ENCODE data around the gene SHISA7. TPM values are rescaled to one million over a fixed set of nuclear protein-coding genes. Genes with fewer than 3 reads are reported as not detected.

SHISA7 gene
- total and polyA plus RNA-seq, 7 donors, result 0.01 TPM; not detected in 6

DNA sequence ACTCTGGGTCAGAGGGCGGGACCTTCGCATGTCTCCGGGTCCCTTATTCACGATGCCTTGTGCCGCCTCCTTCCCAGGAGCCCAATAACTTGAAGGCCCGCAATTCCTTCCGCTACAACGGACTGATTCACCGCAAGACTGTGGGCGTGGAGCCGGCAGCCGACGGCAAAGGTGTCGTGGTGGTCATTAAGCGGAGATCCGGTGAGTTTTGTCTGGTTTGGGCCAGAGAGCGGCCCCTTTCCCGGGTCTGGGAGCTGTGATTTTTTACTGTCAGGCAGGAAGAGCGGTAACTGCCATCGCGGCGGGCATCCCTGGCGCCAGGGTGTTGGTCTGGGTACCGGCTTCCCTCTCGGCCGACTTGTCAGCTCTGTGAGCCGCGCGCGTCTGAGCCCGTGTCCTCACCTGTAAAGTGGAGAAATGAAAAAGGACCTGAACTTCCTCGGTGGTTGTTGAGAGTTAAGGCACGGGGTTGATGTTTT lies 56.6 kb downstream of the SHISA7 start:
- whole genome bisulfite sequencing, 3 donors, result 5 to 8% (median 5%) methylated on average over 33 of the region's 33 CpGs
- DNase-seq (no peak), ATAC-seq (no peak)
- H3K4me3 ChIP-seq, result peak overlapping the region; percentile 81
- no peaks in the 10 kb centered on the region for H3K9me3 ChIP-seq
- peak overlapping the region; percentile 86 for H3K27ac ChIP-seq
- H3K4me1 ChIP-seq, result peaks cover 32% of the 10 kb centered on the region
- peaks cover 8 to 50% of the 10 kb centered on the region in 2 donors for H3K36me3 ChIP-seq (ENCODE audit: insufficient read depth in 1 of 2, low read depth in 1 of 2)
- intact Hi-C loops (cut with DNase I), result loop anchor here (5.0 to 10.0 kb wide), 3 partner anchors 66 to 268 kb away; partner anchors contain the start of genes U2AF2 (in 1 of the 2) and ZNF784 (in 1 of the 2)
- TF ChIP-seq, protein P1, sequence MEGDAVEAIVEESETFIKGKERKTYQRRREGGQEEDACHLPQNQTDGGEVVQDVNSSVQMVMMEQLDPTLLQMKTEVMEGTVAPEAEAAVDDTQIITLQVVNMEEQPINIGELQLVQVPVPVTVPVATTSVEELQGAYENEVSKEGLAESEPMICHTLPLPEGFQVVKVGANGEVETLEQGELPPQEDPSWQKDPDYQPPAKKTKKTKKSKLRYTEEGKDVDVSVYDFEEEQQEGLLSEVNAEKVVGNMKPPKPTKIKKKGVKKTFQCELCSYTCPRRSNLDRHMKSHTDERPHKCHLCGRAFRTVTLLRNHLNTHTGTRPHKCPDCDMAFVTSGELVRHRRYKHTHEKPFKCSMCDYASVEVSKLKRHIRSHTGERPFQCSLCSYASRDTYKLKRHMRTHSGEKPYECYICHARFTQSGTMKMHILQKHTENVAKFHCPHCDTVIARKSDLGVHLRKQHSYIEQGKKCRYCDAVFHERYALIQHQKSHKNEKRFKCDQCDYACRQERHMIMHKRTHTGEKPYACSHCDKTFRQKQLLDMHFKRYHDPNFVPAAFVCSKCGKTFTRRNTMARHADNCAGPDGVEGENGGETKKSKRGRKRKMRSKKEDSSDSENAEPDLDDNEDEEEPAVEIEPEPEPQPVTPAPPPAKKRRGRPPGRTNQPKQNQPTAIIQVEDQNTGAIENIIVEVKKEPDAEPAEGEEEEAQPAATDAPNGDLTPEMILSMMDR (IDR thresholded peaks at IDR 0.05), result no peak
- H3K27me3 ChIP-seq (ENCODE audit: insufficient read depth in 3 of 3, low read length in 2 of 3), result no peaks in the 10 kb centered on the region

DNA sequence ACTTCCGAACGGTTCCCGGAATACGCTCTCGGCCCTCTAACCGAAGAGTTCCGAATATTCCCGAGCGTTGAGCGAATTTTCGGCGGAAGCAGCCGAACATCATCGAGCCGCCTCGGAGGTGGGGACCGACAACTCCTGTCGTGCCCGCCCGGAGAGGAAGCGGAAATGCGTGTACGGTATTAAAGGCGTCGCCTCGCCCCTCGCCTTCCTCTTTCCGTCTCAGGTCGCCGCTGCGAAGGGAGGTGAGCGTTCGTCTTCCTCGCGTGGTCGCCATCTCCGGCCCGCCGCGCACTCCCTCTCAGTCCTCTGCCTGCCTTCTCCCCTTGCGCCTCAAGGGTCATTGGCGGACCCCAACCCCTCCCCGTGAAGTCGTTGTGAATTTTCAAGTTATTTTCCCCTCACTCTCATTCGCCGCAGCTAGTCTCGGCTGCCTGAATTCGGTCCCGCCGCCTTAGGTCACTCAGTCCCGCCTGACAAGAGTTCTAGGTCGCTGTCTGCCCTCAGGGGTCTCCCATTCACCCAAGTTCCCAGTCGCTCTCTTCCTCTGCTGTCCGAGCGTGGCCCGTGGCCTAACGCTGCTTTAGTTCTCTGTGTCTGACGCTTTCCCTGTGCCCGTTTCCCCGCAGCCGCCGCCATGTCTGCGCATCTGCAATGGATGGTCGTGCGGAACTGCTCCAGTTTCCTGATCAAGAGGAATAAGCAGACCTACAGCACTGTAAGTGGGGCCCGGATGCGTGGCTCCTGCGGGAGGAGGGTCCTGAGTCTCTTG lies 57.2 kb downstream of the SHISA7 start, which contains the start of gene RPL28:
Gene RPL28 (plus strand): TSS at position 209 of the 769 bp plus-strand sequence. CDS start 426 bp downstream, at position 635.
- H3K27ac ChIP-seq, result peak within 1 kb of the TSS; percentile 86
- H3K4me3 ChIP-seq, result peak within 1 kb of the TSS; percentile 81
- TF ChIP-seq, protein P1 (IDR thresholded peaks at IDR 0.05), result no peak
- WGBS, 3 donors, result 0 to 1% (median 0%) methylated on average over 66 to 68 of the region's 68 CpGs
- no peaks in the 10 kb centered on the region for H3K27me3 ChIP-seq (ENCODE audit: insufficient read depth in 3 of 3, low read length in 2 of 3)
- H3K36me3 ChIP-seq (ENCODE audit: insufficient read depth in 1 of 2, low read depth in 1 of 2), result peaks cover 8 to 46% of the 10 kb centered on the region in 2 donors
- H3K9me3 ChIP-seq, result no peaks in the 10 kb centered on the region
- peak; percentile 97 to 99 for DNase-seq
- ATAC-seq, result peak; percentile 90 to 91 (median 90)
- H3K4me1 ChIP-seq, result peaks cover 32% of the 10 kb centered on the region
- intact Hi-C loops (cut with DNase I), result loop anchor here (5.0 to 10.0 kb wide), 3 partner anchors 66 to 269 kb away; partner anchors contain the start of genes U2AF2 (in 1 of the 2) and ZNF784 (in 1 of the 2)

DNA sequence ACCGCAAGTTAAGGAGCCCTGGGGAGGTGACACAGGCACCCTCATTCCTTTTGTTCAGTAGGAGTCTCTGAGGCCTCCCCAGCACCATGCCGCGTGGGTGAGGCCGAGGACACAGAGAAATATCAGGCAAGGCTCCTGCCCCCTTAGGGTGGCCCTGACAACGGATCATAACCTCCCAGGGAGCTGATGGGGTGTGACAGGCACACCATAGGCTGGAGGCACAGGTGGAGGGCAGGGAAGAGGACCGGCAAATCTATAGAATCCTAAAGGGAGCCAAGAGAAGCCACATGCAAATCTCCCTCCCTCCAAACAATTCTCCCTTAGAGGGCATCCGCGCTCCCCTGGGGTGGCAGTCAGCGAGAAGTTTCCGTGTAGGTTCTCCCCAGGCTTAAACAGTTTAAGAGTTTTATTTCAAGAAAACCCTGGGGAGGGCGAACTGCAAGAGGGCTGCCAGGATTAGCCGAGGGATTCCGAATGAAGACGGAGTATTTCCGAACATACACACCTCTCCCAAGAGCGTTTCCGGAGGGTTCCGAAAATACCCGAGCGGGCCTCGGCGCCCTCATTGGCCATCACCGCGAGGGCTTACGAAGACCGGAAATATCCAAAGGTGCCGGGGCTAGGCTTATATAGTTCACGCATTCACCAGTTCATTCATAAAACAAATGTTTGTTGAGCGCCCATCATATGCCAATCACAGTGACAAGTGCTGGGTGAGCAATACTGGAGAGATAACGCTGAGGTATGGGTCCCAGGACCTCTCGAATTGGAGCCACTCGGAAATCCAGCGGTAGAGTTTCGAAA lies 58.0 kb downstream of the SHISA7 start:
- DNase-seq (peak; percentile 97), ATAC-seq (peak; percentile 87 to 92 (median 88))
- intact Hi-C loops (cut with DNase I), result loop anchor here (5.0 to 10.0 kb wide), 5 partner anchors 43 to 270 kb away; partner anchors contain the start of genes U2AF2 (in 1 of the 2) and ZNF784 (in 1 of the 2)
- H3K4me3 ChIP-seq, result peak overlapping the region; percentile 81
- H3K4me1 ChIP-seq, result peaks cover 32% of the 10 kb centered on the region
- H3K27me3 ChIP-seq (ENCODE audit: insufficient read depth in 3 of 3, low read length in 2 of 3), result no peaks in the 10 kb centered on the region
- H3K27ac ChIP-seq, result peak overlapping the region; percentile 86
- 7 to 8% (median 7%) methylated on average over 34 of the region's 34 CpGs for WGBS, 3 donors
- no peaks in the 10 kb centered on the region for H3K9me3 ChIP-seq
- H3K36me3 ChIP-seq (ENCODE audit: insufficient read depth in 1 of 2, low read depth in 1 of 2), result peaks cover 8 to 38% of the 10 kb centered on the region in 2 donors
- TF ChIP-seq, protein P1 (IDR thresholded peaks at IDR 0.05), result no peak

DNA sequence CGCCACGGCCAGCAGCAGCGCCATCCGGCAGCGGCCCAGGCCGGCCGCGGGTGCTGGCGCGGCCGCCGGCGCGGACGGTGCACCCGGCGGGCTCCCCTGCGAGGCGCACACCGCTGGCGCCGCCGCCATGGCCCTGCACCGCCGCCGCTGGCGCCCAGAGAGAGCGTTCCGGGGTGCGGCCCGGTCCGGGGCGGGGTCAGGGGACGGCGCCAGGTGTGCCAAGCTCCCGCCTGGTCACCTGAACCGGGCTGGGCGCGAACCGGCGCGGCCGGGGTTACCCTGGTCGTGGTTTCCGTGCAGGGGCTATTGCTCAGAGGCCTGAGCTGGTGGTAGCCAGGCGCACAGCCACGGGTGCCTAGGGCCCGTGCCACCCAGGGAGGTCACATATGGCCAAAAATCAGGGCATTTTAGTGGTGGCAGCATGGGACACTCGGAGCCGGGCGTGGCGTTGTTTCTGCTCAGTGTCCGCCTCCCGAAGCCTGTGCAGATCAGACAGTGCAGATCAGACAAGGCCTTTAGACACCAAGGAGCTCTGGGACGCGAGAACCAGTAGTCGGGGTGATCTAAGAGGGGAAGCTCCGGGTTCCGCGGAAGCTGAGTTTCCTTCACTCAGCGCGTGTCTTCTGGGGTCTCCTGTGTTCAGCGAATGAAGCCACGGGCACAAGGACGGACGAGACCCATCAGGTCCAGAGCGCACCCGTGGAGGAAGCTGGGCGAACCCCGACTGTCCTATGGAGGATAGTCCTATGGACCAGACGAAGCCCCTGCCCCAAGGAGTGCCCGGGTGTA lies 58.8 kb downstream of the SHISA7 start, which contains the start of gene TMEM238:
Gene TMEM238 (minus strand): TSS at position 162 of the 789 bp plus-strand sequence. CDS start 33 bp downstream, at position 129.
- H3K9me3 ChIP-seq, result no peaks in the 10 kb centered on the region
- DNase-seq, result peak; percentile 48 to 68
- peak within 1 kb of the TSS; percentile 86 for H3K27ac ChIP-seq
- peaks cover 32% of the 10 kb centered on the region for H3K4me1 ChIP-seq
- peak within 1 kb of the TSS; percentile 81 for H3K4me3 ChIP-seq
- H3K36me3 ChIP-seq (ENCODE audit: insufficient read depth in 1 of 2, low read depth in 1 of 2), result peaks cover 8 to 30% of the 10 kb centered on the region in 2 donors
- peak in 3 of 4 donors; percentile 6 to 15 (median 8) for ATAC-seq
- H3K27me3 ChIP-seq (ENCODE audit: insufficient read depth in 3 of 3, low read length in 2 of 3), result no peaks in the 10 kb centered on the region
- WGBS, 3 donors, result 20 to 35% (median 26%) methylated on average over 50 to 72 of the region's 72 CpGs
- intact Hi-C loops (cut with DNase I), result loop anchor here (5.0 to 10.0 kb wide), 4 partner anchors 42 to 270 kb away; partner anchors contain the start of genes U2AF2 (in 1 of the 2) and ZNF784 (in 1 of the 2)
- TF ChIP-seq, protein P1 (IDR thresholded peaks at IDR 0.05), result no peak

Data from psoas muscle (tissue), 8 donors.